ENCODE results near the gene ATAD3C. TPM values are rescaled to one million over a fixed set of nuclear protein-coding genes. Genes with fewer than 3 reads are reported as not detected.
A peak's percentile ranks its signal among the peaks of the same experiment; 100 is the strongest.

The ATAD3C gene
- total and polyA plus RNA-seq, 10 of the 15 experiments (the other 5 are each of a cell fraction or from before 2014, with no cell fraction given), result 0.03 to 3.1 (median 0.86) TPM

GRCh38 chr1:1435106-1435903 lies 14.2 kb upstream of the ATAD3C start, which contains the start of gene VWA1:
Gene VWA1, plus strand, starts transcription at chr1:1435690. Its CDS starts 59 bp downstream, at chr1:1435749.
- no peak for FAIRE-seq
- H3K4me3 ChIP-seq, result peak within 1 kb of the TSS; percentile 57
- no peaks in the 10 kb centered on the region for H3K79me2 ChIP-seq (ENCODE audit: control insufficient read depth, insufficient read depth, low read length)
- BruUV-seq (replicated peaks), result no TSS peak
- H3K27ac ChIP-seq (ENCODE audit: control insufficient read depth, insufficient read depth), result no peak within 1 kb of the TSS
- 14% methylated on average over 47 of the region's 89 CpGs for WGBS (ENCODE audit: insufficient coverage, insufficient replicate concordance, low lambda C conversion rate, missing lambda C conversion rate)
- CTCF ChIA-PET, result no interaction called here
- H3K9ac ChIP-seq (ENCODE audit: control insufficient read depth, insufficient read depth, low read length), result peak within 1 kb of the TSS; percentile 34; the same call in 1 of the 2 replicates
- peaks cover 0 to 11% of the 10 kb centered on the region in 2 experiments; a peak in 3 of 4 replicates for H3K27me3 ChIP-seq (replicated peaks in 1 of 2; ENCODE audit: control insufficient read depth in 2 of 2, insufficient read depth in 2 of 2, low read length in 1 of 2)
- no peaks in the 10 kb centered on the region for H3K36me3 ChIP-seq (ENCODE audit: control insufficient read depth in 2 of 2, insufficient read depth in 2 of 2, low read length in 1 of 2)
- H3K9me3 ChIP-seq (replicated peaks; ENCODE audit: control insufficient read depth, insufficient read depth, low read length), result no peaks in the 10 kb centered on the region
- H2AFZ ChIP-seq (ENCODE audit: control insufficient read depth, low read depth, low read length), result peak within 1 kb of the TSS; percentile 65
- no peaks in the 10 kb centered on the region for H4K20me1 ChIP-seq (ENCODE audit: control insufficient read depth, insufficient read depth)
- peak within 1 kb of the TSS; percentile 84 for H3K4me2 ChIP-seq (ENCODE audit: control insufficient read depth, insufficient read depth)
- POLR2A ChIA-PET, result interaction anchor here (1.0 to 1.1 kb wide), 2 partner anchors 27 to 459 kb away, joined by 3 read pairs; no protein-coding TSS in a partner anchor
- in situ Hi-C loops (cut with MboI), result no loop called here
- SMC1A ChIA-PET (ENCODE audit: uncharacterized antibody, unreplicated experiment), result no interaction called here
- no peak for DNase-seq (ENCODE audit: low read depth, low spot score)
- H3K4me1 ChIP-seq (ENCODE audit: control insufficient read depth, insufficient read depth, low read length), result peaks cover 20% of the 10 kb centered on the region
- intact Hi-C loops (cut with micrococcal nuclease; ENCODE audit: unreplicated experiment), result no loop called here
- RAD21 ChIA-PET (ENCODE audit: unreplicated experiment), result no interaction called here
- ATAC-seq, result peak; percentile 60
- peak; percentile 55 for TF ChIP-seq IKZF1 (conservative IDR thresholded peaks at IDR 0.05)
- TF ChIP-seq, protein P1, sequence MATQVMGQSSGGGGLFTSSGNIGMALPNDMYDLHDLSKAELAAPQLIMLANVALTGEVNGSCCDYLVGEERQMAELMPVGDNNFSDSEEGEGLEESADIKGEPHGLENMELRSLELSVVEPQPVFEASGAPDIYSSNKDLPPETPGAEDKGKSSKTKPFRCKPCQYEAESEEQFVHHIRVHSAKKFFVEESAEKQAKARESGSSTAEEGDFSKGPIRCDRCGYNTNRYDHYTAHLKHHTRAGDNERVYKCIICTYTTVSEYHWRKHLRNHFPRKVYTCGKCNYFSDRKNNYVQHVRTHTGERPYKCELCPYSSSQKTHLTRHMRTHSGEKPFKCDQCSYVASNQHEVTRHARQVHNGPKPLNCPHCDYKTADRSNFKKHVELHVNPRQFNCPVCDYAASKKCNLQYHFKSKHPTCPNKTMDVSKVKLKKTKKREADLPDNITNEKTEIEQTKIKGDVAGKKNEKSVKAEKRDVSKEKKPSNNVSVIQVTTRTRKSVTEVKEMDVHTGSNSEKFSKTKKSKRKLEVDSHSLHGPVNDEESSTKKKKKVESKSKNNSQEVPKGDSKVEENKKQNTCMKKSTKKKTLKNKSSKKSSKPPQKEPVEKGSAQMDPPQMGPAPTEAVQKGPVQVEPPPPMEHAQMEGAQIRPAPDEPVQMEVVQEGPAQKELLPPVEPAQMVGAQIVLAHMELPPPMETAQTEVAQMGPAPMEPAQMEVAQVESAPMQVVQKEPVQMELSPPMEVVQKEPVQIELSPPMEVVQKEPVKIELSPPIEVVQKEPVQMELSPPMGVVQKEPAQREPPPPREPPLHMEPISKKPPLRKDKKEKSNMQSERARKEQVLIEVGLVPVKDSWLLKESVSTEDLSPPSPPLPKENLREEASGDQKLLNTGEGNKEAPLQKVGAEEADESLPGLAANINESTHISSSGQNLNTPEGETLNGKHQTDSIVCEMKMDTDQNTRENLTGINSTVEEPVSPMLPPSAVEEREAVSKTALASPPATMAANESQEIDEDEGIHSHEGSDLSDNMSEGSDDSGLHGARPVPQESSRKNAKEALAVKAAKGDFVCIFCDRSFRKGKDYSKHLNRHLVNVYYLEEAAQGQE (IDR thresholded peaks at IDR 0.05; ENCODE audit: low read depth, low read length), result no peak
- TF ChIP-seq CHD2 (IDR thresholded peaks at IDR 0.05; ENCODE audit: borderline replicate concordance, low read depth, low read length), result no peak
- TF ChIP-seq NRF1 (conservative IDR thresholded peaks at IDR 0.05; ENCODE audit: low read depth, low read length), result no peak
- TF ChIP-seq SREBF2 (IDR thresholded peaks at IDR 0.05; ENCODE audit: low read length), result no peak
- no peak for TF ChIP-seq NFYB (IDR thresholded peaks at IDR 0.05; ENCODE audit: insufficient read depth, low read depth, low read length)
- no peak for TF ChIP-seq NR2C2 (IDR thresholded peaks at IDR 0.05; ENCODE audit: borderline replicate concordance, control insufficient read depth, insufficient read length, low read depth)
- 0 out of 2 replicates have a peak, but pooled peaks have one; percentile 21 for TF ChIP-seq ZBTB33 (IDR thresholded peaks at IDR 0.05)
- TF ChIP-seq GATAD2B (conservative IDR thresholded peaks at IDR 0.05; ENCODE audit: low read depth), result 0 out of 2 replicates have a peak, but pooled peaks have one; percentile 56
- peak in 1 of 2 experiments; percentile 63; a peak in 2 of 4 replicates for TF ChIP-seq BHLHE40 (IDR thresholded peaks at IDR 0.05; ENCODE audit: borderline replicate concordance in 1 of 2, low read depth in 2 of 2, low read length in 1 of 2)
- peak; percentile 48 for TF ChIP-seq HDAC6 (IDR thresholded peaks at IDR 0.05; ENCODE audit: unreplicated experiment)
- no peak for TF ChIP-seq EED (IDR thresholded peaks at IDR 0.05; ENCODE audit: low read depth)
- no peak for TF ChIP-seq ZNF274 (IDR thresholded peaks at IDR 0.05; ENCODE audit: insufficient read depth, insufficient read length)
- no peak for TF ChIP-seq NFIC (IDR thresholded peaks at IDR 0.05; ENCODE audit: low read depth, low read length)
- no peak for TF ChIP-seq GABPA (IDR thresholded peaks at IDR 0.05; ENCODE audit: low read depth)

Measured in GM12878 (cell line).